Measurements from ENCODE around the gene SYT2. TPM values are rescaled to one million over a fixed set of nuclear protein-coding genes. Genes with fewer than 3 reads are reported as not detected.

The SYT2 gene
- total RNA-seq, 4 donors from 2014 or later: under 0.01 TPM; not detected in 3

- no peaks in the 10 kb centered on the region for H3K9me3 ChIP-seq
Observed at GRCh38 chr1:202698276-202698675, 12.0 kb downstream of the SYT2 start.

GRCh38 chr1:202697038-202697437 lies 13.2 kb downstream of the SYT2 start:
- TF ChIP-seq EP300 (IDR thresholded peaks at IDR 0.05) (no peak), CTCF (IDR thresholded peaks at IDR 0.05) (no peak), POLR2A (IDR thresholded peaks at IDR 0.05) (no peak)
- H3K9me3 ChIP-seq: no peaks in the 10 kb centered on the region
- H3K36me3 ChIP-seq: no peaks in the 10 kb centered on the region
- no peaks in the 10 kb centered on the region for H3K4me1 ChIP-seq
- WGBS, 2 donors: 56 to 64% methylated on average over 6 of the region's 6 CpGs
- H3K27me3 ChIP-seq: peaks cover 0 to 39% of the 10 kb centered on the region in 2 donors
- DNase-seq (ENCODE audit: low spot score in 2 of 2): no peak
- no peak overlapping the region for H3K4me3 ChIP-seq
- H3K27ac ChIP-seq: no peak overlapping the region

More at GRCh38 chr1:202698276-202698675, 12.0 kb downstream of the SYT2 start:
- Histone ChIP-seq H3K27me3 (peaks cover 0 to 51% of the 10 kb centered on the region in 2 donors), H3K27ac (no peak overlapping the region), H3K4me1 (no peaks in the 10 kb centered on the region), H3K4me3 (no peak overlapping the region), H3K36me3 (no peaks in the 10 kb centered on the region)
- no peak for DNase-seq (ENCODE audit: low spot score in 2 of 2)
- TF ChIP-seq CTCF (IDR thresholded peaks at IDR 0.05) (no peak), POLR2A (IDR thresholded peaks at IDR 0.05) (no peak), EP300 (IDR thresholded peaks at IDR 0.05) (no peak)
- WGBS, 2 donors: 53 to 81% methylated on average over 8 of the region's 8 CpGs

GRCh38 chr1:202694314-202694713 lies 15.9 kb downstream of the SYT2 start:
- Histone ChIP-seq H3K4me3 (no peak overlapping the region), H3K27me3 (peaks cover 0 to 42% of the 10 kb centered on the region in 2 donors), H3K27ac (no peak overlapping the region), H3K4me1 (no peaks in the 10 kb centered on the region), H3K36me3 (no peaks in the 10 kb centered on the region), H3K9me3 (no peaks in the 10 kb centered on the region)
- no peak for TF ChIP-seq CTCF (IDR thresholded peaks at IDR 0.05)
- no peak for TF ChIP-seq EP300 (IDR thresholded peaks at IDR 0.05)
- 52 to 62% methylated on average over 5 of the region's 5 CpGs for WGBS, 2 donors
- DNase-seq (ENCODE audit: low spot score in 2 of 2): no peak

- TF ChIP-seq CTCF (IDR thresholded peaks at IDR 0.05) (peak in 3 of 5 experiments; percentile 34 to 44 (median 43)), EP300 (IDR thresholded peaks at IDR 0.05) (no peak)
- Histone ChIP-seq H3K4me3 (no peak overlapping the region), H3K4me1 (no peaks in the 10 kb centered on the region), H3K9me3 (no peaks in the 10 kb centered on the region), H3K27ac (no peak overlapping the region), H3K27me3 (peaks cover 0 to 41% of the 10 kb centered on the region in 2 donors), H3K36me3 (no peaks in the 10 kb centered on the region)
- 36 to 40% methylated on average over 3 of the region's 3 CpGs for WGBS, 2 donors
- DNase-seq (ENCODE audit: low spot score in 2 of 2): peak; percentile 27 to 75
Observed at GRCh38 chr1:202692959-202693555, 17.2 kb downstream of the SYT2 start.

- Histone ChIP-seq H3K9me3 (no peaks in the 10 kb centered on the region), H3K4me3 (no peak overlapping the region), H3K27me3 (peaks cover 0 to 40% of the 10 kb centered on the region in 2 donors), H3K27ac (no peak overlapping the region), H3K4me1 (no peaks in the 10 kb centered on the region), H3K36me3 (no peaks in the 10 kb centered on the region)
- TF ChIP-seq CTCF (IDR thresholded peaks at IDR 0.05): no peak
- no peak for TF ChIP-seq POLR2A (IDR thresholded peaks at IDR 0.05)
- TF ChIP-seq EP300 (IDR thresholded peaks at IDR 0.05): no peak
- no peak for DNase-seq (ENCODE audit: low spot score in 2 of 2)
- 42 to 57% methylated on average over 2 of the region's 2 CpGs for WGBS, 2 donors
Observed at GRCh38 chr1:202691816-202692215, 18.4 kb downstream of the SYT2 start.
